Hippocampal formation (tissue), 2 donors: ENCODE measurements around the gene PCDH9.

ENCODE experiments used
- DNase-seq, 2 donors: peaks; one replicate each; lab custom pipeline; 2025; lab: John Stamatoyannopoulos, UW

Gene PCDH9

DNA sequence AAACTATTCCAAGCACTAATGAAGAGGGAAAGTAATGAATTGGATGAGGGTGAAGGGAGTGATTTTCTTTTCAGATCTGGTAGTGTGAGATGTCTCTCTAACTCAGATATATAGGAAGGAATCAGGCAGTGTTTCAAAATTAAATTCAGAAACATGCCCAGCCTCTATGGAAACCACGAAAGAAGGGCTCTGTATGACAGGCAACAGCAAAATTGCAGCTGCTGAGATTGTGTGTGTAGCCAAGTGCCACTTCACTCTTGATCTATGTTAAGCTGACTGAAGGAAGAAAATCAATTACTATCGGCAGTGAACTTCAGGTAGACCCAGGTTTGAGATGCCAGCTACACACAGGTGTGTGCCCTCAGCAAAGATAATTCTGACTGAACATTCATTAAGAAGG, 387.4 kb downstream of the PCDH9 start:
- DNase-seq: no peak

DNA sequence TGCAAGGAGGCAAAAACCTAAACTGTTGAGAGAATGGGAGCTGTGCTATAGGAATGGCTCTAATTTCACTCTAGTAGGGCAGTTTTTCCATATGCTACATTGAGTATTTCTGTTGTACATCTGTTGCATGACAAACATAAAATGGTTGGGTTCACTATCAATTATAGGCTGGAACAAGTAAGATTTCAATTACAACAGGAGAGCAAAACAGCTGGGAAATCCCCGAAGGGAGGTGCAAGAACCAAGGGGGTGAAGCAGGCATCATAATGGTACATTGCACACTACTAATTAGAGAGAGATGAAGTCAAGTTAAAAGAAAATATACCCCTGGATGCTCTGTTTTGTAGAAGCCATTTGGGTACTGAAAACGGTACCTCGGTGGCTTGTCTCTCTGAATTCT, 389.5 kb downstream of the PCDH9 start:
- no peak for DNase-seq

DNA sequence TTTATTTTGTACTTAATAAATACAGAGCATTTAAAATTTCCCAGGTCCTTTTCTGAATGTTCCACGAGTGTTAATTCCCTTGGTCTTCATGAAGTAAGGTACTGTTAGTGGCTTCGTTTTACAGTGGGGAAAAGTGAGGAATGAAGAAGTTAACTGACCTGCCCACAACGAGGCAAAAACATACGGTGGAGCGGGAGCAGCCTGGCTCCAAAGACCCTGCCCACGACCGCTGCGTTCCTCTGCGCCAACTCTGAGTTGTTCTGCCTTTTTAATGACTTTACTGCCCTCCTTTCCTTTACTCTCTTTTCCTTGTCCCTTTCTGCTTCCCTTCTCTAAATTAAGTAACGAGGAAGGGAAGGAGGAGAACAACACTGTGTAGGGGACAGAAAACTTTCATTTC, 392.9 kb downstream of the PCDH9 start:
- DNase-seq: no peak

GRCh38 chr13:66835040-66835628, 395.0 kb downstream of the PCDH9 start:
- peak; percentile 63 to 67 for DNase-seq

DNA sequence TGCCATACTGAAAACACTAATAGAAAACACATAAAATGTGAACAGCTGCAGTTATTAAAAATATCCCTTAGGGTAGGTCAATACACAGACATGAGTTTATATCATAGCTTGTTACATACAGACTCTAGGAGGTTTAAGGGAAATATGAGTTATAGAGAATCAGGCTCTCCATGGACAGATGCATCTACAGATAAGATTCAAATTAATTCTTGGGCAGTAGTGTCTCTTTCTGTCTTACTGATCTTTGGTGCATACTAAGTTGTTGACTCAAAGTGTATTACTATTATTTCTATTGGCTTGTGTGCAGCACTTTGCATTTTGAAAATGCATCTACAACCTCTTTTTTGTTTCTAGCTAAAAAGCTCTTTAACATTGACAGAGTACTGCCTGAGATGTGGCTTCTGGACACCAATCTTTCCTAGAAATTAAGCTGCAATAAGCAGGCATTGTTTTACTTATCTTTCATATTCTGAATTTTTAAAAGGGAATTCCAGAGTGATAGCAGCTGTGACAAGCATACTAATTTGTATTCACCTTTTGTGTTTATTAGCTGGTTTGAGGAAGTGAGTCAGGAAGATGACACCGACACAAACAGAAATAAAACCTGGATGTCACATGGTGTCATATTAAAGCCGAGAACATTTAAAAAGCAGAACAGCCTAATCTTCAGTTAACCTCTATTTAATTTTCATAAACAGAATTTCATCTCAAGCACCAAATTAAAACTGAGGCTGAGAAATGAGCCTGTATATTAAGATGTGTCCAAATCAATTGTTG, 399.0 kb downstream of the PCDH9 start:
- no peak for DNase-seq

DNA sequence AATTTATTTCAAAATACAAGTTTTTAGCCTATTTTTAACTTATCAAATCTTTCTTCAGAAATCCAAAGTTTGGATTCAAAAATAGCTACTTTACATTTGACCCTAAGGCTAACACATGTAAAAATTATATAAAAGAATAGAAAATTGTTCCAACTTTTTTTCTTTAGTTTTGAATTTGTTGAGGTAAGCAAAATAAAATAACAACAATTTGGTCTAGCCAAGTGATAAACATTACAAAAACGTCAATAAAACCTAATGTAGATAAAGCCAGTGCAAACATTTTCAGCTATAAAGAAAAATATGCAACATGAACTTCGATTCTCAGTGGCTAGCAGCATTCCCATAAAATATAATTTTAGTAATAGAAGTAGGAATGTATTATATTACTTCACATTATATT, 400.3 kb downstream of the PCDH9 start:
- DNase-seq: no peak

- no peak for DNase-seq
Measured at GRCh38 chr13:66826398-66826797, 403.7 kb downstream of the PCDH9 start.

DNA sequence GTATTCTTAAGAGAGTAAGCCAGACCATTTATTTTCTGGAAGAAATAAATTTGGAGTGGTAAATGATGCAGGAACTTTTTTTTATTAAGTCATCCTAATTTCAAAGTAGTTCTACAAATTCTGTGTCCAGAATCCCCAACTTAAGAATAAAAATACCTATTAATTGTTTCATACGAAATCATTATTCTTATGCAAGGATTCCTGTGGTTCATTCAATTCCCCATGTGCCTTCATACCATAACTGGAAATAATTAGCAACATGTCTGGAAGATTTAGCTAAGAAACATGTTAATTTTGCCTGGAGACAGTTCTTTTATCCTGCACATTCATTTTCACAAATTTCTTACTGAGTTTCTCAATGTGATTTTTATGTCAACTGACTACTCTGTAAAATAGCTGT, 408.6 kb downstream of the PCDH9 start:
- no peak for DNase-seq

DNA sequence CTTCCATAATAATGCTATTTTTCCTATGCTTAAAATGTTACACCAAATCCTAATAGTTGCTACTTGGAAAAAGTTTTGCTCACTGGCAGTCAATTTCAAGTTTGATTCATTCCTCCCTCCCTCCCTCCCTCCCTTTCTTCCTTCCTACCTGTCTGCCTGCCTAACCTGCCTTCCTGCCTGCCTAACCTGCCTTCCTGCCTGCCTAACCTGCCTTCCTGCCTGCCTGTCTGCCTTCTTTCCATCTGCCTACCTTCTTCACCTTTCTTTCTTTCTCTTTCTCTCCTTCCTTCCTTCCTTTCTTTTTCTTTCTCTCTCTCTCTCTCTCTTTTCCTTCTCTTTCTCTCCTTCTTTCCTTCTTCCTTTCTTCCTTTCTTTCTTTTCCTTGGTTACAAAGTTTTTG, 418.7 kb downstream of the PCDH9 start:
- no peak for DNase-seq

- no peak for DNase-seq
Measured at GRCh38 chr13:66809485-66809884, 420.7 kb downstream of the PCDH9 start.

DNA sequence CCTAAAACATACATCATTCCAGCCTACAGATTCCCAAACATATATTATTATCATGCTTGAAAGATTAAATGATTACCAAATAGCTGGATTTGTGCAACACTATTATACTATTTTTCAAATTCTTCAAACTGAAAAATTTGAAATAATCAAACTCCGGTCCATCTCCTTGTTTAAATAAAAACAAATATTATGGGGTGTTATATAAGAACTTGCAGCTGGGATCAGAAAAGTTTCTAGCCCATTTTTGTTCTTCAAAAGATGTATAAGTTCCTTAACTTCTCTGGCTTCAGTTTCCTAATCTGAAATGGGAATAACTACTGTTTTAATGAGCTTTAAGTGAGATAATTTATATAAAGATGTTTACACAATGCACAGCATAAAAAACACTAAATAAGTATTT, 422.9 kb downstream of the PCDH9 start:
- no peak for DNase-seq

- no peak for DNase-seq
Measured at GRCh38 chr13:66805657-66806056, 424.5 kb downstream of the PCDH9 start.

GRCh38 chr13:66803808-66804456, 426.2 kb downstream of the PCDH9 start:
- no peak for DNase-seq

DNA sequence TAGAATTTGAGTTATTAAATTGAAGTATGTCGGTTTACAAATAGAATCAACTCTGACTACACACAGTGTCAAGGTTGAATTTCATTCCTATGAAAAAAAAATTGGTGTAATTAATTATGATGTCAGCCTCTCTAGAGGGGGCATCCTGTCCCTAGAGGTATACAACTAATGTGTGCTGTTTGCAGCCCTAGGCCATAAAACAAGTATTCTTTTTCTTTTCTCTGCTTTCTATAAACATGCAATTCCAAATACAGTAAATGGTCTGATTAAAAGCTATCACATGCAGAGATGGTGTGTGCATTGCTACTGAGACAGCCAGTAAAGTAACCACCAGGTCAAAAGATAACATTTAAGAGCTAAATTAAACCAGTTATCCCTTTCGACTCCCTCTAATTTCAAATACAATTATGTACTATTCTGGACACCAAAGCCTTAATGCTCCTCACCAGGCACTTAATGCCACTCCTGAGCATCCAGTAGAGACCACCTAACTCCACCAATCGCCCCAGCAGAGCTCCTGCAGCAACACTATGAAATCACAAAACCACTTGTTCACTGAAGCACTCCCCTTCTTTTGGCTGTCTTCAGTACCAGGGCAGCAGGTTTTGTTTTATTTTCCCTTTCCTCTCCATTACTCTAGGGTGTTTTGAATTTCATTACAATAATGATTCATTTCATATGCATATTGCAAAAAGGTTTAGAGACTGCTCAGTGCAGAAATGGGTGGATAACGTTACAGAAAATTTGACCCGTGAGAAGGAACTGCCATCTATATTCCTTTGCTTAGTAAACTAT, 426.9 kb downstream of the PCDH9 start:
- no peak for DNase-seq

DNA sequence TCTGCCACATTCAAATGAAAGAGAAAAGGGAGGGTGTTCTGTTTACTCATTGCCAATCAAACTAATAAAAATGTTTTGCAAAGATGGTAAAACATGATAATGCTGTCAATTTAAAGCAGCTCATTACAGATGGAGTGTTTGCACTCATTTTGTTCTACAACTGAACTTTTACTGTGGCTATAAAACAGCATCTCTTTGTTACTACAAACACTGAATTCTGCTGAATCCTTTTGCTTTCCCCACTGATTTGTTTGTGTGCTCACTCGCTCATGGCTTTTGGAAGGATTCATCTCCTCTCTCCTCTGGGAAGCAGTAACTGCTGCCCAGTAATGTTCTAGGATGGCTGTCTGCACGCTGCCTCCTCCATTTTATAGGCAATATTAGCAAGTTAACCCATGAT, 434.5 kb downstream of the PCDH9 start:
- DNase-seq: peak in 1 of 2 donors; percentile 85

DNA sequence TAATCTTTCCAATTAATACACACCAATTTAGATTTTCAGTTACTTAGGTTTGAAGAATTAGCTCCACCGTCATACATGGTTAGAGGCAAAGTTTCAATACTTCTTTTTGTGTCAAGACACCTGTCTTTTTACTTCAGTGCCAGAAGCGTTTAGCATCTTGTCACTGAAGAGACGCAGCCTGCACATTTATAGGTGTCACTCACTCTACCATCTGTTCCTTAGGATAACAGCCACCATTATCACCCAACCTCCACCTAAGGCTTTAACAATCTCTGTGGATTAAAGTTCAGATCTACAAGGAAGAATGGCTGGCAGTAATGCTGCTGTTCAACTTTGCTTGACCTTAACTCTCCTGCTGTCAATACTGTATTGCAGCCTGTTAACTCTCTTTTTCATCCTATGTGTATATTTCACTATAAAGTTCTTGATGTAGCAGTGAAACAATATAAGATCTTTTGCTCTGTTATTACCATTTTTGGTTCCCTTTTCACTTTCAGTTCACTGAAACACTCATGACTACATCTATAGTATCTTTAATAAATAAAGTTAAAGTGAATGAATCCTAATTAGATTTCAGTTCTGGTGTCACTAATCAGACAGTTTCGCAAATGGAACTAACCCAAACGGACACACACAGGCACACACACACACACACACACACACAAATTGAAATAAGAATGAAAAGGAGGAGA, 435.6 kb downstream of the PCDH9 start:
- no peak for DNase-seq

GRCh38 chr13:66790861-66791260, 439.3 kb downstream of the PCDH9 start:
- DNase-seq: no peak

DNA sequence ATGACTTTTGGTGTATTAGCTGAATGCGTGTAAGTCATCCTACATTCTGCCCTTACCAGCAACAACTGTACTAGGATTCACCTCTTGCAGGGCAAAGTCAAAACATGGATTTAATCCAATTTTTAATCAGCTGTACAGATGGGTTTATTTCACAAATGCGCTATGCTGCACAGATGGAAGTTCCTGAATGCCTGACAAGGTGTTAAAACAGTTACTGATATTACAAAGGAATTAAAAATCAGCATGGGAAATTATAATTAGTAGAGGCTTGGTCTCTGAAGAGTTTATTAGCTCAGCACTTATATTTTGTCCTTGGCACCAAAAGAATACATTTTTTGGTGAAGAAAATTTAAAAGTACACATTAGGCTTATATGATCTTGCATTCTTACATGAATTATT, 448.9 kb downstream of the PCDH9 start:
- DNase-seq: no peak

DNA sequence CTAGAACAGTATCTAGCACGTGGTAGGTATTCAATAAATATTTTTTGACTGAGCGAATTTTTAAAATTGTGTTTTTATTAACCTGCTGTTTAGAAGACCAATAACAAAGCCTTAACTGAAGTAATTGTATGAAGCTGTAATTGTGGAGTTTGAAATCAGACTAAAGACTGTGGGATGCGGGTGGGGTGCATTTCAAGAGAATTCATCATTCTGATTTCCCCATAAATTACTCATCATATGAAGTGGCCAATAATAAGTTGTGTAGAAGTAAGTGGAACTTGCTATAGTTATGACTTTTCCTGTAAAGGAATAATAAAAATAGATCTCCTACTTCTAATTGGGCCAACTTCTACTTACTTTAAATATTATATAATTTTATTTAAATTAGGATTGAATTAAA, 449.3 kb downstream of the PCDH9 start:
- no peak for DNase-seq

- DNase-seq: no peak
Measured at GRCh38 chr13:66778461-66778860, 451.7 kb downstream of the PCDH9 start.

DNA sequence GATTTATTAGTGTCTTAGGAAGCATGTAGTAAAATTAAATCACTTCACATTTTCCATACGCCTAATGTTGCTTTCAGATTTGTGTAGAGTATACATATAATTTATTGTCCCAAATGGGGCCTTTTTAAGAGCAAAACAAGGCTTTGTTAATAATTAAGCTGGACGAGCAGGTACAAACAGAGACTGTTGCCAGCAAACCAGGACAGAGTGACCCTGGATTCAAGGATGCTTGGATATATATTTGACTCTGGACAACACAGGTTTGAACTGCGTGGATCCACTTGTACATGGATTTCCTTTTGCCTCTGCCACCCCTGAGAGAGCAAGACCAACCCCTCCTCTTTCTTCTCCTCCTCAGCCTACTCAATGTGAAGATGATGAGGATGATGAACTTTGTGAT, 454.9 kb downstream of the PCDH9 start:
- DNase-seq: no peak

- DNase-seq: no peak
Measured at GRCh38 chr13:66774046-66774445, 456.1 kb downstream of the PCDH9 start.
